Gastroesophageal sphincter (tissue), 3 donors: Measurements from ENCODE around the gene ENTPD2.

Source experiments
- EP300 ChIP-seq: sonication (generic); formaldehyde crosslinking; IDR thresholded peaks from one replicate; pipeline ENCODE4 v1.6.1; 2017; ENCODE audit warnings: antibody characterized with exemption, mild to moderate bottlenecking
- TF ChIP-seq, protein P1 (sequence below), 4 experiments: fragments of 200-600 bp in 2 of 4; fragments of 450-650 bp in 2 of 4; sonication (generic) in 1 of 4; IDR thresholded peaks; one replicate each; pipeline ENCODE4 v1.5.1; 2017 to 2019; ENCODE audit warnings: antibody characterized with exemption in 4 of 4, mild to moderate bottlenecking in 2 of 4, moderate library complexity in 2 of 4

DNA sequence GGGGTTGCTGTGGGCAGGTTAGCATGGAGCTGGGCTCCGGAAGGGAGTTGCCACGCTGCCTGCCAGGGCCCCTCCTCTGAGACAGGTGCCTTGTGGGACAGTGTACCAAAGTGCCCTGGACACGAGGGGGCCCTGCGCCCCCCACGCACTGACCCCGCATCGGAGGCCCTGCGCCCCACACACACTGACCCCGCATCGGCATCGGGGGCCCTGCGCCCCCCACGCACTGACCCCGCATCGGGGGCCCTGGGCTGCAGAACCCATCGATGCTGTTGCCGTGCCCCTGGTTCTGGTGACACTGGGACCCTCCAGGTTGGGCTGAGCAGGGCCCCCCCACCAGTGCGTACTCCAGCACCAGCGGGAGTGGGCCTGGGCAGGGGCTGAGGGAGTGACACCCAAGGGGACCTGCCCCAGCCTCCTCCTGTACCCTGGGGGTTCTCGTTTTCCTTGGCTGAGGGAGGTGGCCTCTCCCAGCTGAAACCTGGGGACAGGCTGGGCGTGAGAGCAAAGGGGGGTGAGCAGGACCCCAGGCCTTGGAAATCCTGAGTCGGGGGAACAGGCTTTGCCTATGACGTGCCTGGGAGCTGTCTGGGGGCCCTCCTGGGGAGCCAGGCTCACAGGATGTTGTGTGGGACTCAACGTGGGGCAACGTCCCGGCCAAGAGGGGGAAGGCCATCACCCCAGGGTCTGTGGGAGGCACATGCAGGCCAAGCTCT, 9.6 kb upstream of the ENTPD2 start:
- TF ChIP-seq EP300 = no peak
- TF ChIP-seq, protein P1, sequence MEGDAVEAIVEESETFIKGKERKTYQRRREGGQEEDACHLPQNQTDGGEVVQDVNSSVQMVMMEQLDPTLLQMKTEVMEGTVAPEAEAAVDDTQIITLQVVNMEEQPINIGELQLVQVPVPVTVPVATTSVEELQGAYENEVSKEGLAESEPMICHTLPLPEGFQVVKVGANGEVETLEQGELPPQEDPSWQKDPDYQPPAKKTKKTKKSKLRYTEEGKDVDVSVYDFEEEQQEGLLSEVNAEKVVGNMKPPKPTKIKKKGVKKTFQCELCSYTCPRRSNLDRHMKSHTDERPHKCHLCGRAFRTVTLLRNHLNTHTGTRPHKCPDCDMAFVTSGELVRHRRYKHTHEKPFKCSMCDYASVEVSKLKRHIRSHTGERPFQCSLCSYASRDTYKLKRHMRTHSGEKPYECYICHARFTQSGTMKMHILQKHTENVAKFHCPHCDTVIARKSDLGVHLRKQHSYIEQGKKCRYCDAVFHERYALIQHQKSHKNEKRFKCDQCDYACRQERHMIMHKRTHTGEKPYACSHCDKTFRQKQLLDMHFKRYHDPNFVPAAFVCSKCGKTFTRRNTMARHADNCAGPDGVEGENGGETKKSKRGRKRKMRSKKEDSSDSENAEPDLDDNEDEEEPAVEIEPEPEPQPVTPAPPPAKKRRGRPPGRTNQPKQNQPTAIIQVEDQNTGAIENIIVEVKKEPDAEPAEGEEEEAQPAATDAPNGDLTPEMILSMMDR (IDR thresholded peaks at IDR 0.05) = no peak
